DOHH2 (cell line): Measurements from ENCODE around the gene SKA2.

Experiments
- EZH2phosphoT487 ChIP-seq: fragments of 200-600 bp; sonication (generic); IDR thresholded peaks from 2 replicates; pipeline ENCODE4 v1.6.1; 2017; ENCODE audit warnings: borderline replicate concordance, mild to moderate bottlenecking, antibody characterized with exemption, low read length, moderate library complexity, mixed read lengths
- TF ChIP-seq, protein P1 (sequence below): fragments of 200-600 bp; sonication (generic); IDR thresholded peaks from one replicate; pipeline ENCODE4 v1.5.1; 2014; ENCODE audit warnings: antibody characterized with exemption, mild to moderate bottlenecking, low read depth, low read length; ENCODE audit not compliant: poor library complexity, severe bottlenecking

DNA sequence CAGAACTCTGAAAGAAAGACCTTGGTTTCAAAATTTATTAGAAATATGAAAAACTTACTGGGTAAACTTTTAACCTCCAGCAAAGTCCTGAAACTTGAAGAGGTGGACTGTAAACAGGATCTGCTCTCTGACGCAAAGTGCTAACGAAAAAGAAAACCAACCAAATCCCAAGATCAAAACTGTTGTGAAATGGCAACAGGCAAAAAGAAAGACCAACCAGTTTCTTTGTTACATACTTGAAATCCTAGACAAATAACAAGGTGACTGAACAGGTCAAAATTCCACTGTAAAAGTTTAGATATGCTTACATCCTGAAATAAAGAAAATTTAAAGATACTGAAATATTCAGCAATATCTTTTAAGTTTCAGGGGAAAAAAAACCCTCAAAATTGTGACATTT is 92.5 kb downstream of the SKA2 start:
- TF ChIP-seq, protein P1, sequence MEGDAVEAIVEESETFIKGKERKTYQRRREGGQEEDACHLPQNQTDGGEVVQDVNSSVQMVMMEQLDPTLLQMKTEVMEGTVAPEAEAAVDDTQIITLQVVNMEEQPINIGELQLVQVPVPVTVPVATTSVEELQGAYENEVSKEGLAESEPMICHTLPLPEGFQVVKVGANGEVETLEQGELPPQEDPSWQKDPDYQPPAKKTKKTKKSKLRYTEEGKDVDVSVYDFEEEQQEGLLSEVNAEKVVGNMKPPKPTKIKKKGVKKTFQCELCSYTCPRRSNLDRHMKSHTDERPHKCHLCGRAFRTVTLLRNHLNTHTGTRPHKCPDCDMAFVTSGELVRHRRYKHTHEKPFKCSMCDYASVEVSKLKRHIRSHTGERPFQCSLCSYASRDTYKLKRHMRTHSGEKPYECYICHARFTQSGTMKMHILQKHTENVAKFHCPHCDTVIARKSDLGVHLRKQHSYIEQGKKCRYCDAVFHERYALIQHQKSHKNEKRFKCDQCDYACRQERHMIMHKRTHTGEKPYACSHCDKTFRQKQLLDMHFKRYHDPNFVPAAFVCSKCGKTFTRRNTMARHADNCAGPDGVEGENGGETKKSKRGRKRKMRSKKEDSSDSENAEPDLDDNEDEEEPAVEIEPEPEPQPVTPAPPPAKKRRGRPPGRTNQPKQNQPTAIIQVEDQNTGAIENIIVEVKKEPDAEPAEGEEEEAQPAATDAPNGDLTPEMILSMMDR: no peak
- no peak for TF ChIP-seq EZH2phosphoT487
